PC-3 (cell line): Measurements from ENCODE around the gene CA10.

Experiments used
- CTCF ChIP-seq: fragments of 300-600 bp; sonication (generic); conservative IDR thresholded peaks from 2 replicates; pipeline ENCODE4 v1.5.1; 2017; ENCODE audit warnings: antibody characterized with exemption, low read depth, mild to moderate bottlenecking, low read length
- EZH2phosphoT487 ChIP-seq: fragments of 300-600 bp; sonication (generic); IDR thresholded peaks from 2 replicates; pipeline ENCODE4 v1.6.1; 2018; ENCODE audit warnings: mild to moderate bottlenecking, antibody characterized with exemption, low read length, borderline replicate concordance

- TF ChIP-seq CTCF (no peak), EZH2phosphoT487 (no peak)
These were observed 247.3 kb downstream of the CA10 start for GRCh38 chr17:51911237-51911636.
